Psoas muscle (tissue), 8 donors: ENCODE measurements around the gene CDK6. TPM values are rescaled to one million over a fixed set of nuclear protein-coding genes. Genes with fewer than 3 reads are reported as not detected.

ENCODE experiments used
- ATAC-seq, 4 donors: fragments of 200-7000 bp; cut with Tn5 transposase; one replicate each; pipeline ENCODE4 v1.9.1; 2020; ENCODE audit warnings: moderate library complexity in 3 of 4, mild to moderate bottlenecking in 2 of 4
- DNase-seq, 2 donors: peaks; one replicate each; pipeline ENCODE4 v3.0.0-alpha.2; 2020
- H3K27ac ChIP-seq: fragments of 200-600 bp; one replicate; pipeline ENCODE4 v1.8.0; 2022
- H3K27me3 ChIP-seq, 3 donors: fragments of 200-600 bp in 1 of 3; one replicate each; pipeline versions ENCODE4 v1.6.1 to v1.8.0; 2013 to 2022; ENCODE audit warnings: low read length in 2 of 3, mild to moderate bottlenecking in 2 of 3, moderate library complexity in 1 of 3; ENCODE audit not compliant: insufficient read depth in 3 of 3
- H3K36me3 ChIP-seq, 2 donors: fragments of 200-600 bp in 1 of 2; one replicate each; pipeline versions ENCODE4 v1.6.1 to v1.8.0; 2013 to 2022; ENCODE audit warnings: low read depth in 1 of 2, mild to moderate bottlenecking in 1 of 2, moderate library complexity in 1 of 2; ENCODE audit not compliant: insufficient read depth in 1 of 2
- H3K4me1 ChIP-seq: fragments of 200-600 bp; one replicate; pipeline ENCODE4 v1.8.0; 2022
- H3K4me3 ChIP-seq: fragments of 200-600 bp; one replicate; pipeline ENCODE4 v1.8.0; 2022; ENCODE audit warnings: mild to moderate bottlenecking
- H3K9me3 ChIP-seq: fragments of 200-600 bp; one replicate; pipeline ENCODE4 v1.8.0; 2022
- CTCF ChIP-seq: fragments of 200-600 bp; IDR thresholded peaks from one replicate; pipeline ENCODE4 v1.8.0; 2022; ENCODE audit warnings: antibody characterized with exemption
- WGBS, 3 donors: extraction: QIAGEN DNeasy Blood & Tissue Kit; methylation state at CpG; one replicate each; pipeline versions ENCODE4 v1.1.6 to v1.1.7; 2013; 5-methylcytosine and 5-hydroxymethylcytosine counted together
- intact Hi-C, 2 donors: fragments of 100-400 bp; cut with DNase I; formaldehyde crosslinking; loops; one replicate each; pipeline versions ENCODE4 v1.11.0 to v1.14.2; 2022
- polyA plus RNA-seq, 3 donors: library from polyadenylated mRNA; stranded (reverse); fragments of 200-250 nt; gene quantifications; one replicate each; pipeline ENCODE4 v1.2.3, GENCODE V29; 2013
- total RNA-seq, 4 donors: library from RNA; stranded (reverse); fragmentation: NEBNext Ultra II Directional in 2 of 4; extraction: Animal tissue kit (Norgen Biotek cat#: 25700) in 2 of 4; gene quantifications; one replicate each; pipeline versions ENCODE4 v1.2.1 to v1.2.4, GENCODE V29; 2021 to 2023
- donor health status: healthy with polysubstance abuse.
- donor health status: DM: no; HTN: no; CAD: no; lungs with moderate emphysema.
- donor health status: Bipolar disorder and iron deficiency.
- donor health status: healthy.
- donor health status: DM: yes; HTN: yes; CAD: no.
- donor health status: DM: no; HTN: no; CAD: no.
- donor health status: DM: no; HTN: no; CAD: no.
- donor health status: DM: yes; HTN: yes; CAD: no.

Gene CDK6
- total and polyA plus RNA-seq, 7 donors, result 0.39 to 8.0 (median 3.2) TPM

GRCh38 chr7:92626281-92626809 is 210.0 kb downstream of the CDK6 start:
- Histone ChIP-seq H3K27me3 (no peaks in the 10 kb centered on the region), H3K4me1 (no peaks in the 10 kb centered on the region), H3K4me3 (no peak overlapping the region), H3K27ac (no peak overlapping the region), H3K36me3 (no peaks in the 10 kb centered on the region), H3K9me3 (no peaks in the 10 kb centered on the region)
- no peak for TF ChIP-seq CTCF
- ATAC-seq, result no peak
- 85 to 93% (median 89%) methylated on average over 4 of the region's 4 CpGs for WGBS, 3 donors
- intact Hi-C loops, result no loop called here
- no peak for DNase-seq

- Histone ChIP-seq H3K27ac (no peak overlapping the region), H3K36me3 (no peaks in the 10 kb centered on the region), H3K27me3 (no peaks in the 10 kb centered on the region), H3K9me3 (no peaks in the 10 kb centered on the region), H3K4me1 (no peaks in the 10 kb centered on the region), H3K4me3 (no peak overlapping the region)
- no peak for TF ChIP-seq CTCF
- intact Hi-C loops, result no loop called here
- DNase-seq (no peak), ATAC-seq (no peak)
Measured at GRCh38 chr7:92625617-92626016, 210.8 kb downstream of the CDK6 start.

GRCh38 chr7:92624298-92624996 is 211.9 kb downstream of the CDK6 start:
- Histone ChIP-seq H3K27ac (no peak overlapping the region), H3K27me3 (no peaks in the 10 kb centered on the region), H3K9me3 (no peaks in the 10 kb centered on the region), H3K36me3 (no peaks in the 10 kb centered on the region), H3K4me1 (no peaks in the 10 kb centered on the region), H3K4me3 (no peak overlapping the region)
- TF ChIP-seq CTCF, result no peak
- ATAC-seq (no peak), DNase-seq (no peak)
- intact Hi-C loops, result loop anchor here (5.0 kb wide), 2 partner anchors 208 to 428 kb away; no protein-coding TSS in a partner anchor
- 89 to 97% (median 93%) methylated on average over 2 of the region's 2 CpGs for WGBS, 3 donors

- ATAC-seq (no peak), DNase-seq (no peak)
- no peaks in the 10 kb centered on the region for H3K9me3 ChIP-seq
- H3K4me3 ChIP-seq, result no peak overlapping the region
- intact Hi-C loops, result loop anchor here (5.0 kb wide), 2 partner anchors 209 to 429 kb away; no protein-coding TSS in a partner anchor
- 89 to 93% (median 91%) methylated on average over 1 of the region's 1 CpG for WGBS, 3 donors
- H3K36me3 ChIP-seq, result no peaks in the 10 kb centered on the region
- H3K4me1 ChIP-seq, result no peaks in the 10 kb centered on the region
- H3K27me3 ChIP-seq, result no peaks in the 10 kb centered on the region
- H3K27ac ChIP-seq, result no peak overlapping the region
- no peak for TF ChIP-seq CTCF
Measured at GRCh38 chr7:92623544-92623943, 212.8 kb downstream of the CDK6 start.

GRCh38 chr7:92622685-92623084 is 213.7 kb downstream of the CDK6 start:
- intact Hi-C loops, result loop anchor here (5.0 kb wide), 2 partner anchors 210 to 430 kb away; no protein-coding TSS in a partner anchor
- no peak for DNase-seq
- WGBS, 3 donors, result 51 to 64% (median 52%) methylated on average over 3 of the region's 3 CpGs
- H3K4me3 ChIP-seq, result no peak overlapping the region
- no peaks in the 10 kb centered on the region for H3K36me3 ChIP-seq
- no peaks in the 10 kb centered on the region for H3K27me3 ChIP-seq
- no peaks in the 10 kb centered on the region for H3K9me3 ChIP-seq
- ATAC-seq, result no peak
- no peak for TF ChIP-seq CTCF
- no peaks in the 10 kb centered on the region for H3K4me1 ChIP-seq
- H3K27ac ChIP-seq, result no peak overlapping the region
